K562 (cell line): ENCODE data around the gene PIGN. TPM values are rescaled to one million over a fixed set of nuclear protein-coding genes. Genes with fewer than 3 reads are reported as not detected.

Source experiments
- ATAC-seq: fragments of 200-7000 bp; cut with Tn5 transposase; 3 replicates; pipeline ENCODE4 v1.9.1; 2020; ENCODE audit warnings: moderate library complexity
- BruUV-seq: library from RNA; stranded (reverse); fragments of 400-500 nt; replicated peaks from 2 replicates; lab custom pipeline; 2021; lab: Mats Ljungman, UMichigan
- CTCF ChIA-PET: fragments of 300-600 bp; formaldehyde crosslinking; extraction: SDS; loops from one replicate; lab custom pipeline; 2021; ENCODE audit warnings: low intra/inter-chr PET ratio; lab: Yijun Ruan, JAX
- POLR2A ChIA-PET: fragments of 300-600, 350-650 bp; sonication (Branson Sonifier 250); formaldehyde crosslinking; extraction: SDS; loops from one replicate; lab custom pipeline; 2021; ENCODE audit warnings: antibody characterized with exemption, inconsistent platforms; lab: Yijun Ruan, JAX
- DNase-seq, 4 experiments: peaks; one replicate each; pipeline versions ENCODE4 v3.0.0 to v3.0.0-alpha.2; 2011 to 2018; ENCODE audit warnings: low spot score in 3 of 4, mixed read lengths in 3 of 4; ENCODE audit errors: extremely low read depth in 1 of 4
- FAIRE-seq: peaks from 2 replicates; lab custom pipeline; 2011; peaks lifted over from hg19 to GRCh38; lab: Jason Lieb, UNC
- H2AFZ ChIP-seq: 2 replicates; pipeline ENCODE4 v1.6.0; 2011; ENCODE audit warnings: low read depth, low read length, control low read depth, inconsistent platforms
- H3K27ac ChIP-seq: fragments of 200-600 bp; 3 replicates; pipeline ENCODE4 v1.8.0; 2011; ENCODE audit warnings: low read depth, mild to moderate bottlenecking, control low read depth, inconsistent platforms, low read length, moderate library complexity, mixed read lengths; ENCODE audit errors: extremely low read depth
- H3K27me3 ChIP-seq, 2 experiments: fragments of 300-600 bp in 1 of 2; 2 replicates in 1 of 2; 3 replicates in 1 of 2; pipeline versions ENCODE4 v1.6.0 to v1.8.0; 2011; ENCODE audit warnings: inconsistent platforms in 2 of 2, low read length in 2 of 2, mild to moderate bottlenecking in 1 of 2, mixed read lengths in 1 of 2, moderate library complexity in 1 of 2; ENCODE audit not compliant: control insufficient read depth in 2 of 2, insufficient read depth in 2 of 2
- H3K36me3 ChIP-seq: fragments of 300-600 bp; 3 replicates; pipeline ENCODE4 v1.8.0; 2011; ENCODE audit warnings: mild to moderate bottlenecking, low read length, inconsistent platforms; ENCODE audit not compliant: control insufficient read depth, insufficient read depth
- H3K4me1 ChIP-seq, 2 experiments: fragments of 200-600 bp in 1 of 2; replicated peaks in 1 of 2; 2 replicates in 1 of 2; 3 replicates in 1 of 2; pipeline versions ENCODE4 v1.5.1 to v1.8.0; 2011; ENCODE audit warnings: inconsistent platforms in 2 of 2, low read length in 2 of 2, mild to moderate bottlenecking in 1 of 2, mixed read lengths in 1 of 2, moderate library complexity in 1 of 2; ENCODE audit not compliant: control insufficient read depth in 2 of 2, insufficient read depth in 2 of 2
- H3K4me2 ChIP-seq: 2 replicates; pipeline ENCODE4 v1.6.1; 2011; ENCODE audit warnings: low read length, control low read depth, inconsistent platforms, mixed read lengths; ENCODE audit not compliant: insufficient read depth
- H3K4me3 ChIP-seq: fragments of 200-600 bp; sonication (generic), shearing (Covaris generic); 2 replicates; pipeline ENCODE4 v1.5.1; 2016; ENCODE audit warnings: control low read depth, inconsistent platforms
- H3K79me2 ChIP-seq: fragments of 200-600 bp; 3 replicates; pipeline ENCODE4 v1.8.0; 2011; ENCODE audit warnings: low read length, inconsistent platforms; ENCODE audit not compliant: control insufficient read depth, insufficient read depth
- H3K9ac ChIP-seq, 2 experiments: 2 replicates each; pipeline versions ENCODE4 v1.6.0 to v1.6.1; 2011; ENCODE audit warnings: low read depth in 2 of 2, low read length in 2 of 2, control low read depth in 1 of 2, inconsistent platforms in 1 of 2, mild to moderate bottlenecking in 1 of 2, mixed read lengths in 1 of 2; ENCODE audit not compliant: insufficient read depth in 1 of 2
- H3K9me1 ChIP-seq: one replicate; pipeline ENCODE4 v1.6.0; 2011; ENCODE audit warnings: inconsistent platforms, mild to moderate bottlenecking, low read length, moderate library complexity; ENCODE audit not compliant: control insufficient read depth, insufficient read depth
- H3K9me3 ChIP-seq: replicated peaks from 2 replicates; pipeline ENCODE4 v1.5.1; 2011; ENCODE audit warnings: low read depth, low read length, inconsistent platforms; ENCODE audit not compliant: control insufficient read depth, insufficient read depth
- H4K20me1 ChIP-seq: replicated peaks from 2 replicates; pipeline ENCODE4 v1.6.1; 2011; ENCODE audit warnings: low read length, inconsistent platforms, mixed read lengths; ENCODE audit not compliant: control insufficient read depth, insufficient read depth
- BDP1 ChIP-seq: IDR thresholded peaks from 3 replicates; pipeline ENCODE4 v1.6.1; 2011; ENCODE audit not compliant: insufficient read length, insufficient read depth
- CHD2 ChIP-seq: IDR thresholded peaks from 2 replicates; pipeline ENCODE4 v1.6.1; 2011; ENCODE audit warnings: low read depth, low read length
- IRF9 ChIP-seq: fragments of 450-650 bp; IDR thresholded peaks from 2 replicates; pipeline ENCODE4 v1.6.1; 2016; ENCODE audit warnings: missing biosample characterization, missing genetic modification characterization
- MAFG ChIP-seq: fragments of 450-650 bp; conservative IDR thresholded peaks from 2 replicates; pipeline ENCODE4 v1.6.1; 2016; ENCODE audit warnings: missing genetic modification characterization, missing compliant biosample characterization
- SNIP1 ChIP-seq: fragments of 450-650 bp; IDR thresholded peaks from 2 replicates; pipeline ENCODE4 v1.7.1; 2017; ENCODE audit warnings: low read depth, mild to moderate bottlenecking
- ZBTB9 ChIP-seq: fragments of 450-650 bp; formaldehyde crosslinking; IDR thresholded peaks from 2 replicates; pipeline ENCODE4 v1.4.0; 2020; ENCODE audit warnings: mild to moderate bottlenecking, moderate library complexity
- ZC3H8 ChIP-seq: fragments of 450-650 bp; IDR thresholded peaks from 2 replicates; pipeline ENCODE4 v1.6.1; 2017
- ZNF224 ChIP-seq: sonication (generic); formaldehyde crosslinking; IDR thresholded peaks from 2 replicates; pipeline ENCODE4 v1.8.0; 2022; ENCODE audit warnings: mild to moderate bottlenecking, missing genetic modification reagents
- ZNF592 ChIP-seq: fragments of 450-650 bp; IDR thresholded peaks from 2 replicates; pipeline ENCODE4 v1.6.1; 2017; ENCODE audit warnings: antibody characterized with exemption, mild to moderate bottlenecking
- WGBS: fragments of 100-300 bp; shearing (Covaris generic); methylation state at CpG from one replicate; pipeline ENCODE4 v1.1.6; 2016; ENCODE audit warnings: low coverage, mixed read lengths; ENCODE audit not compliant: insufficient coverage; ENCODE audit errors: missing lambda C conversion rate; 5-methylcytosine and 5-hydroxymethylcytosine counted together
- in situ Hi-C: fragments of 300-500 bp; cut with MboI; formaldehyde crosslinking; loops from 4 replicates; pipeline ENCODE4 v1.15.0; 2018; ENCODE audit warnings: inconsistent platforms, mixed read lengths
- intact Hi-C: fragments of 100-400 bp; cut with micrococcal nuclease; formaldehyde crosslinking; loops from 2 replicates; pipeline ENCODE4 v1.14.2; 2022
- polyA plus RNA-seq, 8 experiments: library from polyadenylated mRNA; depleted of rRNA in 4 of 8; stranded (reverse) in 5 of 8; unstranded in 3 of 8; fragments of >200 nt; fragmentation: Nextera tagmentation in 2 of 8; fragmentation: Illumina TruSeq in 1 of 8; extraction: Ambion mirVana in 2 of 8; extraction: Trizol in 1 of 8; gene quantifications; 2 replicates each; pipeline versions ENCODE4 v1.2.1 to v1.2.3, GENCODE V29; 2011 to 2014; ENCODE audit warnings: inconsistent platforms in 1 of 8, missing spikeins in 1 of 8
- total RNA-seq, 7 experiments: library from RNA; depleted of rRNA in 6 of 7; stranded (reverse); fragments of >200 nt in 6 of 7; fragmentation: Illumina TruSeq in 2 of 7; extraction: Trizol in 2 of 7; gene quantifications; 2 replicates each; pipeline versions ENCODE4 v1.2.1 to v1.2.3, GENCODE V29; 2011 to 2021; ENCODE audit warnings: low replicate concordance in 1 of 7

Gene PIGN
- total and polyA plus RNA-seq, 9 of the 15 experiments (the other 6 are each of a cell fraction or from before 2014, with no cell fraction given), result 9.9 to 25.6 (median 17.3) TPM

DNA sequence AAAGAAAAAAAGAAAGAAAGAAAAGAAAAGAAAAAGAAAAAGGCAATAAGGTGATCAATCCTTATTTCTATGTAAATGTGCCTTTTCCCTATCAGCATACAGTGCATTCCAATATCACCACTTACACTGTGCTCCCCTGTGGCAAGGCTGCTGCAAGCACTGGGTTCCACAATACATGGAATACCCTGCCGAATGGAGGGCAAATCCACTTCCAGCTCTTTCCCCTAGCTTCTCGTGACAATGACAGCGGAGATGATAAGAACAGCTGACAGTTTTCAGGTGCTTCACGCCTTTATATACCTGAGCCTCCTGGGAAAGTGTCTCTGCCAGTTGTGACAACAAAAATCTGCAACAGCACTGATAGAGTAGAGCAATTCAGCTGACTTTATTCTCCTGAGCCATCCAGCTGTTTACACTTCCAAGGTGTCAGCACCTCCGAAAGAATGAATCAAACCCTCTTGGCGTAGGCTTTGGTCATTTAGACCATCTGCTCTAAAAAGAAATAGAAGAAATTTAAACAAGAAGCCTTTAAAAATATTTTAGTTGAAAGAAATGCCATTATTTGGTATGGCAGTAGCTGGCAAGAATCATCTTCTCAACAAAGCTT lies 158.8 kb downstream of the PIGN start (continued):
- TF ChIP-seq ZNF592 (no peak), IRF9 (no peak), MAFG (tag) (no peak), BDP1 (no peak)

- Histone ChIP-seq H3K9me1 (no peaks in the 10 kb centered on the region), H3K36me3 (no peaks in the 10 kb centered on the region), H2AFZ (no peak overlapping the region), H3K27ac (no peak overlapping the region), H3K27me3 (no peaks in the 10 kb centered on the region), H4K20me1 (no peaks in the 10 kb centered on the region), H3K4me2 (no peak overlapping the region), H3K9me3 (no peaks in the 10 kb centered on the region), H3K4me1 (no peaks in the 10 kb centered on the region), H3K4me3 (no peak overlapping the region), H3K9ac (no peak overlapping the region), H3K79me2 (no peaks in the 10 kb centered on the region)
- intact Hi-C loops, result no loop called here
- DNase-seq (no peak), FAIRE-seq (no peak), ATAC-seq (no peak)
- 0% methylated on average over 6 of the region's 6 CpGs for WGBS
- TF ChIP-seq ZNF224 (CRISPR knock-in tag), result no peak
- TF ChIP-seq CHD2, result no peak
- no peak for TF ChIP-seq ZBTB9 (CRISPR knock-in tag)
- TF ChIP-seq ZC3H8, result no peak
- TF ChIP-seq SNIP1, result no peak
- in situ Hi-C loops, result no loop called here
- POLR2A ChIA-PET, result no interaction called here
- BruUV-seq, result no TSS peak
- CTCF ChIA-PET, result no interaction called here
Observed at GRCh38 chr18:62026586-62026985, 160.3 kb downstream of the PIGN start.
